HG03139 (cell line): ENCODE data around the gene SLC6A20.
"Not testable (repeated sequence)": the region's sequence is repeated elsewhere in the genome, so short reads cannot be mapped to it uniquely, and the experiment has no call there.

ENCODE experiments used
- ATAC-seq: cut with Tn5 transposase; IDR thresholded peaks from one replicate; pipeline ENCODE4 v1.9.1; 2021; ENCODE audit not compliant: unreplicated experiment

SLC6A20 gene

GRCh38 chr3:45761831-45762230 is 34.5 kb downstream of the SLC6A20 start:
- no peak for ATAC-seq

DNA sequence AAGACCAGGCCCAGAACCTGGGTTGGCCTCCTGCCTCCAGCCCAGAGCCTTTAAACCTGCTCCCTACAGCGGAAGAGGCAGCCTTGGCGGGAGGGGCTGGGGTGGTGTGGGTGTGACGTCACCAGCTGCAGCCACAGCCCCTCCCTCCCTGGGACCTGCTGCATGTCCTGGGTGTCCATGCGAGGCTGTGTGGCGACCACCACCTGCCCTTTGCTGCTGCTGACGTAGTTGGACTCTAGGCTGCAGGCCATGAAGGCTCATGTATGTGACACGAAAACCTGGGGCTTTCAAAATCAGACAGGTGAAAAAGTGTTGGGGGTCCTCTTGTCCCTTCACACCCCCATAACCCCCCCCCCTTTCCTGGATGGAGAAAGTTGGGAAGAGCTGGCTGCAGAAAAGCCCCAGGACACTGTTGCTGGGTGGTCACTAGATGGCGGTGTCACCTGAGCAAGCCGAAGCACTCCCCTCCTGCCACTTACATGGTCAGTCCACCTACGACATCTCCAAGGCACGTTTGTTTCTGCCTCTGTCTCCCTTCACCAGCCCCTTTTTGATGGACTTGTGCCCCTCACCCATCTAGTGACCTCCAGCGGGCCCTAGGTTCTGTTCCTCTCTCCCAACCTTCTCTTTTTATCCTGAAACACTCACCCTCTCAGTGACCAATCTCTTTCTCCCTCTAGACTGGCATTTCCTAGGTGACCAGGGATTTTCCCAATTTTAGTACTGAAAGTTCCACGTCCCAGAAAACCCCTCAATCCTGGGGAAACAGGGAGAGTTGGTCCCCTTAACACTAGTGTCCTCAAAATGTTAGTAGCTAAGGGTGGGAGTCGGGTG is 35.2 kb downstream of the SLC6A20 start:
- no peak for ATAC-seq

- ATAC-seq = no peak
Observed at GRCh38 chr3:45759851-45760250, 36.5 kb downstream of the SLC6A20 start.

DNA sequence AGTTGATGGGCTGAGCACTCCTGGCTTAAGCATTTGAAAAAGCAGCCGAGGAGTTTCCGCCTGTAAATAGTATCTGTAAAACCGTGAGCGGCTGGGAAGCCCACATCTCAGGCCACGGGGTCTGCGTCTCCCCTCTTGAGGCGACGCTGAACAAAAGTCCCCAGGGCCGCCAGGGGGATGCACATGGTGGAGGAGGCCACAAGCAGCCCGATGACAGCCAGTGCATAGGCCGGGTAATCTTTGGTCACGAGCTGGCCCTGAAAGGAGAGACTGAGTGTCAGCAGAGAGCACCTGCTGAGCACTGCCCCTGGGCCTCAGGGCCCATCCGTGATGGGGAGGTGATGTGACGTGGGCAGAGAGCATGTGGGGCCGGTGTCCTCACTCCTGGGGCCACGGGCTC is 37.5 kb downstream of the SLC6A20 start:
- ATAC-seq = no peak

DNA sequence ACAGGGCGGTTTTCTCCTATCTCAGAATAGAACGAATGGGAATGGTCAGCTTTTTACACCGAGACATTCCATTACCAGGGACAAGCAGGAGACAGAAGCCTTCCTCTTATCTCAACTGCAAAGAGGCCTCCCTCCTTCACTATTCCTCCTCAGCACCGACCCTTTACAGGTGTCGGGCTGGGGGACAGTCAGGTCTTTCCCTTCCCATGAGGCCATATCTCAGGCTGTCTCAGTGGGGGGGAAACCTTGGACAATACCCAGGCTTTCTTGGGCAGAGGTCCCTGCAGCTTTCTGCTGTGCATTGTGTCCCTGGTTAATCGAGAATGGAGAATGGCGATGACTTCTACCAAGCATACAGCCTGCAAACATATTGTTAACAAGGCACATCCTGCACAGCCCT is 39.2 kb downstream of the SLC6A20 start:
- ATAC-seq = not testable (repeated sequence)

GRCh38 chr3:45756055-45756454 is 40.3 kb downstream of the SLC6A20 start:
- no peak for ATAC-seq

DNA sequence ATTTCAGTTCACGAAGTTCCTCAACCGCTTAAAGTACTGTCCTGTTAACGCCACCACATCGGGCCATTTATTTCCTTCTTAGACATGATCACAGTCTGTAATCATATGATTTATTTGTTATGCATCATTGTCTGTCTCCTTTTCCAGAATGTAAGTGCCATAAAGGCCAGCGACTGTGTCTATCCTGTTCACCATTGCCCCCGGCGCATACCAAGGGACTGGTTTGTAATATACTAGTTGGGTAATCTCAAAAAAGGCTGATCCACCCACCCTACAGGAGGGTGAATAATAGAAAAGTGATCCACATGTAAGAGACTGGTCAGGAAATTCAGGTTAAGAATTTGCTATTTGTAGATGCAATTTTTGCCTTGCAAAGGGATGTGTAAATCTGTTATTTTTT is 41.9 kb downstream of the SLC6A20 start:
- ATAC-seq = no peak

DNA sequence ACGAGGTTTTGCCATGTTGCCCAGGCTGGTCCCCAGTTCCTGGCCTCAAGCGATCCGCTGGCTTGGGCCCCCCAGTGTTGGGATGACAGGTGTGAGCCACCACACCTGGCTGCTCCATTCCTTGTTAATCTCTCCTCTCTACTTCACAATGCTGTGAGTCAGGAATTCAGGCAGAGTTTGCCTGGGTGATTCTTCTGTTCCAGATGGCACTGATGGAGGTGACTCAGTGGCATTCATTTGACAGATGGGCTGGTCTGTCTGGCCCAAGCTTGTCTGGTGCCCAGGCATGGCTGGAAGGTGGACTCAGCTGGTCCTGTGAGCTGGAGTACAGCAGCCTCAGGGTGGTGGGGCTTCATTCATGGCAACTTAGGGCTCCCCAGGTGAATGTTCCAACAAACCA is 43.2 kb downstream of the SLC6A20 start:
- ATAC-seq = no peak

GRCh38 chr3:45751537-45752242 is 44.6 kb downstream of the SLC6A20 start:
- ATAC-seq = no peak

GRCh38 chr3:45749880-45750279 is 46.5 kb downstream of the SLC6A20 start:
- no peak for ATAC-seq

DNA sequence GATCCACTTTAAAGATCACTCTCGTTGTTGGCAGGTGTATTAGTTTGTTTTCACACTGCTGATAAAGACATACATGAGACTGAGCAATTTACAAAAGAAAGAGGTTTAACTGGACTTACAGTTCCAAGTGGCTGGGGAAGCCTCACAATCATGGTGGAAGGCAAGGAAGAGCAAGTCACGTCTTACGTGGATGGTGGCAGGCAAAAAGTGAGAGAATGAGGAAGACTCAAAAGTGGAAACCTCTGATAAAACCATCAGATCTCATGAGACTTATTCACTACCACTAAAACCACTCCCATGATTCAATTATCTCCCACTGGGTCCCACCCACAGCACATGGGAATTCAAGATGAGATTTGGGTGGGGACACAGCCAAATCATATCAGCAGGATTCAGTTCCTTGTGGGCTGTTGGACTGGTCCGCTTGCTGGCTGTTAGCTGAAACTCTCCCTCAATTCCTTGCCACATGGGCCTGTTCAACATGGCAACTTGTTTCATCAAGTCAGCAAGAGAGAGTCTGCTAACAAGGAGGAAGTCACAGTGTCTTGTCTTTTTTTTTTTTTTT is 47.2 kb downstream of the SLC6A20 start:
- ATAC-seq = not testable (repeated sequence)

DNA sequence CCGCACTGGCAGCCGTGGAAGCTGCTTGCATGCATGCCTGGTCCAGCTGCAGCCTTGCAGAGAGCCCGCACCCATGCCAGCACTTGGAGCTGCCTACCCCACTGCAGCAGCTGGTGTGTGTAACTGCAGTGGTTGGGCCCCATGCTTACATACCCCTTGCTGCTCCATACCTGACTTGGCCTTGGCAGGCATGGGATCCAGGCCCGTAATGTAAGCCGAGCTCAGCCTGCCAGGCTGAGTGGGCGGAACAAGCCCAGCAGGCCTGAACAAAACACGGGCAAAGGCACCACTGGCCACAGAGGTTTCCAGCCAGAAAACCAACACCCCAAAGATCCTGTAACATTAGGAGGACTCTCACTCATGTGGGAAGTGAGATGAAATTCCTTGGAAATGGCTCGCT is 48.3 kb downstream of the SLC6A20 start:
- no peak for ATAC-seq

DNA sequence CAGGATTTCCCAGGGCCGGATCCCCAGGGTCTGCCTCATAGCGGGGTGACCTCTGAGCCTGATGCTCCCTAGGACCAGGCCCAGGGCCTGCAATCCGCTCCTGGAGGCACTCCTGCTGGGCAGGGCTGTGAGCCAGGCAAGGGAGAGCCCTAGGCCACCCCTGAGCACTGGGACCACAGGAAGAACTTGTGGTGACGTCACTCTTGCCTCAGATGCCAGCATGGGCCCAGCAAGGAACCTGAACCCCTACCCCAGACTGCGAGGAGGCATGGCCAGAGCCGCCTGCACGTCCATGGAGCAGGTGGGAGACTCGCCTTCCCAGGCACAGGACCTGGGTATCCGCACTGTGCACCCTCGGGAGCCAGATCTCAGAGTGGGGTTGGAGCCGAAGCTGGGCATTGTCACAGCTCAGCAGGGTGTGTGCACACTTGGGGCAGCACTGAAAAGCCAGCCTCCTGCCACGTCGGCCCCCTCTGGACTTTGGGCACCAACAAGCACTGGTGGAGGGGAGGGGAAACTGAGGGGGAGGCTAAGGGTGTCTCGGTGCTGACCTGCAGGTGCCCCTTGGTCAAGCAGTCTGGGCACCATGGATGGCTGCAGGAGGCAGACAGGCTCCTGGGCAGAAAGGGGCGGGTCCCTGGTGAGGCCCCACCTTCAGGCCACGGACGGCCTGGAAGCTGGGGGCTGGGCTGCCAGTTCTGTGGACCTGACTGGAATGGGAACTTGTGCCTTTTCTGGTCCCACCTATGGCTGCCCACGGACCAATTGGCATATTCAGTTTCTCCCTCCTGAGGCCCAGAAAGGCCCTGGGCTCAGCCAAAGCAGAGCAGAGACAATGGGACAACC is 49.3 kb downstream of the SLC6A20 start:
- no peak for ATAC-seq

DNA sequence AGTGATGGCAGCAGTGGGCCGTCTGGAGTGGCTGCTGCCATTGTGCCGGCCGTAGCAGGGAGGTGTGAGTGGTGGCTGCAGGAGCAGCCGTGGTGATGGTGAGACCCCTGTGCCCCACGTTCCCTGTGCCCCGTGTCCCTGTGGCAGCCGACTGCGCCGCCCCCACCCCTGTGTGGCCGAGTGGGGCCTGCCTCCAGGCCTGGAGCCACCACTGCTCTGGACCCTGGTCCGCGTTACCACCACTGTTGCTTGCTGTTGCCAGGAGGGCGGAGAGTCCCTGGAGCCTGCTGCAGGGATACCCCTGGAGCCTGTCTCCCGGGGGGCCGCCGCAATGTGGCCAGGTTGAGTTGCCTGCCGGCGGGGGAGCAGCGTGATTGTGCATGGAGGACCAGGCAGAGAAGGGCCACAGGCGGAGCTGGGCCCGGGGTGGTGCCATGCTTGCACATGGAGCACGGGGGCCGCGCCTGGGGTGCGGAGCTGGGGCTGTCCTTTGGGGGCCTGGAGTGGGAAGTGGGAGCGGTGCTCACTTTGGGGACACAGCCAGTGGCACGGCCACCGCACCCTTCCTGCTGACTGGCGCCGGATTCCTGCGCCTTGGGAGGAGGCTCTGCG is 50.1 kb downstream of the SLC6A20 start:
- no peak for ATAC-seq

DNA sequence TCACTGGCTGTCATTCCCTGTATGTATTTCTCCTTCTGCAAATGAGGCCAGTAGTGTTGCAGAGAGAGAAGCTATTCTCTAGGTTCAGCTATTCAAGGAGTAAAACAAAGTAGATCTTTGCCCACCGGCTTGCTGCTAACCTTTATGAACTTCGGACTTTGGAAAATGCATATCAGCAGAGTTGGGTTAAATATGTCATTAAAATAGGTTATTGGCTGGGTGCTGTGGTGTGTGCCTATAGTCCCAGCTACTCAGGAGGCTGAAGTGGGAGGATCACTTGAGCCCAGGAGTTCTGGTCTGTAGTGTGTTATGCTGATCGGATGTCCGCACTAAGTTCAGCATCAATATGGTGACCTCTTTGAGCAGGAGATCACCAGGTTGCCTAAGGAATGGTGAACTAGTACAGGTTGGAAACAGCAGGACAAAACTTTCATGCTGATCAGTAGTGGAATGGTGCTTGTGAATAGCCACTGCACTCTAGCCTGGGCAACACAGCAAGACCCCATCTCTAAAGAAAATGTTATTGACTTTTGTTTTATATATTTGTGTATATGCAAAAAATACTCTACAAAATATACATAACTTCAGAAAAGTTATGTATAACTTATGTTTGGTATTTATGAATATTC is 53.8 kb downstream of the SLC6A20 start:
- no peak for ATAC-seq

- no peak for ATAC-seq
Observed at GRCh38 chr3:45741742-45742460, 54.4 kb downstream of the SLC6A20 start.

GRCh38 chr3:45741247-45741646 is 55.1 kb downstream of the SLC6A20 start:
- no peak for ATAC-seq

DNA sequence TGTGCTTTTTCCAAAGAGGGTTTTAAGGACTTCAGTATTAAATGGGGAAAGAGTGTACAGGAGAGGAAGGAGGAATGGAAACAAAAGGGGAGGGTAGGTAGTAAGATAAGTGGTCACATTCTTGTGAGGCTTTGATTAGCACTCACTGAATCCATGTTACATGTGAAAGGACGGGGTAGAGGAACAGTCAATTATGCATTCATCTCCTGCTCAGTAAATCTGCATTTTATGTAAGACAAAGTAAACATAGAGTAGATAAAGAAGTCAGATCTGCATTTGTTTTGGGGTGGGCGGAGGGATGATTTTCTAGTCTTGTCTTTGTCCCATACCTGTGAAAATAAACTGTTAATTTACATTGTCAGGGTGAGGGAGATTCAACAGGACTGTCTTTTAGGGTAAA is 56.3 kb downstream of the SLC6A20 start:
- no peak for ATAC-seq

- ATAC-seq = no peak
Observed at GRCh38 chr3:45737234-45737633, 59.1 kb downstream of the SLC6A20 start.

DNA sequence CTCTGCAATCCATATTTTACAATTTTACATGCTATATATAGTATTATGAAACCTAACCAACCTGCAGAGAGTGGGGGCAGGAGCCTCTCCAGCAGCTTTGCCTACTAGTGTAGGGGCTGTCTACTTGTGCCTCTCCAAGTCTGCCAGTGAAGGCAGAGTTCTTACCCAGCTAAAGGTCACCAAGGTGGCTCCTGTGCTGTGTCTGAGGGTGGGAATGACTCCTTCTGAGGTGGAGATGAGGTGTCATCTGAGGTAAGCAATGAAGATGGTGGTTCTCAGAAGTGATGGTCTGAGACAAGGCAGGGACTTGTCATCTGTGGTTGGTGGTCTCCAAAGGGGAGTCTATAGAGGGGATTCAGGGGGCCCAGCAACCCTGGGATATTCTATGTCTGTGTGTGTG is 59.6 kb downstream of the SLC6A20 start:
- no peak for ATAC-seq
